Esophagus muscularis mucosa (tissue), 4 donors: Measurements from ENCODE around the gene SDF4. TPM values are rescaled to one million over a fixed set of nuclear protein-coding genes. Genes with fewer than 3 reads are reported as not detected.

Experiments used
- DNase-seq: peaks from one replicate; pipeline ENCODE4 v3.0.0-alpha.2; 2017; ENCODE audit errors: extremely low spot score
- H3K27ac ChIP-seq, 4 donors: fragments of 200-600 bp; sonication (generic); replicated peaks in 1 of 4; 1 replicate in 3 of 4; 2 replicates in 1 of 4; pipeline ENCODE4 v1.5.1; 2016 to 2019; ENCODE audit warnings: mild to moderate bottlenecking in 1 of 4
- H3K27me3 ChIP-seq, 4 donors: fragments of 200-600 bp; sonication (generic); one replicate each; pipeline versions ENCODE4 v1.5.1 to v1.6.0; 2016 to 2019
- H3K36me3 ChIP-seq, 4 donors: fragments of 200-600 bp; sonication (generic); one replicate each; pipeline ENCODE4 v1.5.1; 2016 to 2019
- H3K4me1 ChIP-seq, 4 donors: fragments of 200-600 bp; sonication (generic); one replicate each; pipeline ENCODE4 v1.5.1; 2016 to 2019
- H3K4me3 ChIP-seq, 4 donors: fragments of 200-600 bp; sonication (generic); 1 replicate in 2 of 4; 2 replicates in 2 of 4; pipeline ENCODE4 v1.5.1; 2016 to 2019; ENCODE audit warnings: mild to moderate bottlenecking in 4 of 4, moderate library complexity in 1 of 4
- H3K9me3 ChIP-seq, 4 donors: fragments of 200-600 bp; sonication (generic); 1 replicate in 3 of 4; 2 replicates in 1 of 4; pipeline ENCODE4 v1.5.1; 2016 to 2019
- EP300 ChIP-seq: sonication (generic); formaldehyde crosslinking; IDR thresholded peaks from one replicate; pipeline ENCODE4 v1.6.1; 2017; ENCODE audit warnings: antibody characterized with exemption
- POLR2A ChIP-seq: fragments of 450-650 bp; IDR thresholded peaks from one replicate; pipeline ENCODE4 v1.6.1; 2017; ENCODE audit warnings: antibody characterized with exemption, moderate library complexity, mild to moderate bottlenecking, low read depth
- POLR2AphosphoS5 ChIP-seq, 2 donors: sonication (generic); formaldehyde crosslinking; IDR thresholded peaks; one replicate each; pipeline ENCODE4 v1.6.1; 2017; ENCODE audit warnings: antibody characterized with exemption in 2 of 2
- WGBS: methylation state at CpG from one replicate; pipeline ENCODE4 v1.1.5; 2018; 5-methylcytosine and 5-hydroxymethylcytosine counted together
- intact Hi-C: fragments of 100-400 bp; cut with DNase I; formaldehyde crosslinking; loops from one replicate; pipeline ENCODE4 v1.15.1; 2023
- total RNA-seq, 4 donors: library from RNA; depleted of rRNA; stranded (reverse); fragments of >200 nt; gene quantifications; one replicate each; pipeline versions ENCODE4 v1.1.0 to v1.2.1, GENCODE V29; 2016
- TF ChIP-seq, protein P1 (sequence below), 3 experiments: fragments of 200-600 bp in 2 of 3; fragments of 450-650 bp in 1 of 3; sonication (generic) in 2 of 3; IDR thresholded peaks; one replicate each; pipeline ENCODE4 v1.5.1; 2017 to 2019; ENCODE audit warnings: antibody characterized with exemption in 3 of 3, mild to moderate bottlenecking in 2 of 3, moderate library complexity in 1 of 3

The SDF4 gene
- total RNA-seq, 4 donors from 2014 or later: 88.5 to 125 (median 107) TPM

DNA sequence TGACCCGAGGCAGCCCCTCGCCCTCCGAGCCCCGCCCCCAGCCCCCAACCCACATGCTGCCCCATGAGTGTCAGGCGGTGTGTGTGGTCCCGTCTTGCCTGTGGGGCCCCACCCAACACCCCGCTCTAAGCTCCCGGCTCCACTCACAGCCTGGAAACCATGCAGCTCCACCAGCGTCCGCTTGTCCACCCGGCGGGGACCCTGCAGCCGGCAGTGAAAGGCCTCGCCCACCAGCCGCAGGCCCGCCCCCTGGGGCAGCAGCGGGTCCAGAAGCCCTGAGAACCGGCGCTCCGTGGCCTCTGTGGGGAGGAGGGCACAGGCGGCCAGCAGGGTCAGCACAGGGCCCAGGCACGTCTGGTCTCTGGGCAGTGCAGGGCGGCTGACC, 12.0 kb upstream of the SDF4 start:
- DNase-seq: no peak
- Histone ChIP-seq H3K4me3 (peak overlapping the region in 2 of 4 donors; percentile 8 to 22), H3K9me3 (no peaks in the 10 kb centered on the region), H3K4me1 (peaks cover 3 to 28% (median 17%) of the 10 kb centered on the region in 4 donors), H3K36me3 (peaks cover 0 to 24% (median 4%) of the 10 kb centered on the region in 4 donors), H3K27ac (no peak overlapping the region), H3K27me3 (peaks cover 0 to 71% (median 20%) of the 10 kb centered on the region in 4 donors)
- TF ChIP-seq, protein P1, sequence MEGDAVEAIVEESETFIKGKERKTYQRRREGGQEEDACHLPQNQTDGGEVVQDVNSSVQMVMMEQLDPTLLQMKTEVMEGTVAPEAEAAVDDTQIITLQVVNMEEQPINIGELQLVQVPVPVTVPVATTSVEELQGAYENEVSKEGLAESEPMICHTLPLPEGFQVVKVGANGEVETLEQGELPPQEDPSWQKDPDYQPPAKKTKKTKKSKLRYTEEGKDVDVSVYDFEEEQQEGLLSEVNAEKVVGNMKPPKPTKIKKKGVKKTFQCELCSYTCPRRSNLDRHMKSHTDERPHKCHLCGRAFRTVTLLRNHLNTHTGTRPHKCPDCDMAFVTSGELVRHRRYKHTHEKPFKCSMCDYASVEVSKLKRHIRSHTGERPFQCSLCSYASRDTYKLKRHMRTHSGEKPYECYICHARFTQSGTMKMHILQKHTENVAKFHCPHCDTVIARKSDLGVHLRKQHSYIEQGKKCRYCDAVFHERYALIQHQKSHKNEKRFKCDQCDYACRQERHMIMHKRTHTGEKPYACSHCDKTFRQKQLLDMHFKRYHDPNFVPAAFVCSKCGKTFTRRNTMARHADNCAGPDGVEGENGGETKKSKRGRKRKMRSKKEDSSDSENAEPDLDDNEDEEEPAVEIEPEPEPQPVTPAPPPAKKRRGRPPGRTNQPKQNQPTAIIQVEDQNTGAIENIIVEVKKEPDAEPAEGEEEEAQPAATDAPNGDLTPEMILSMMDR (IDR thresholded peaks at IDR 0.05): no peak
- TF ChIP-seq EP300 (no peak), POLR2AphosphoS5 (IDR thresholded peaks at IDR 0.05) (no peak), POLR2A (no peak)
- WGBS: 100% methylated on average over 1 of the region's 23 CpGs
- intact Hi-C loops: no loop called here

DNA sequence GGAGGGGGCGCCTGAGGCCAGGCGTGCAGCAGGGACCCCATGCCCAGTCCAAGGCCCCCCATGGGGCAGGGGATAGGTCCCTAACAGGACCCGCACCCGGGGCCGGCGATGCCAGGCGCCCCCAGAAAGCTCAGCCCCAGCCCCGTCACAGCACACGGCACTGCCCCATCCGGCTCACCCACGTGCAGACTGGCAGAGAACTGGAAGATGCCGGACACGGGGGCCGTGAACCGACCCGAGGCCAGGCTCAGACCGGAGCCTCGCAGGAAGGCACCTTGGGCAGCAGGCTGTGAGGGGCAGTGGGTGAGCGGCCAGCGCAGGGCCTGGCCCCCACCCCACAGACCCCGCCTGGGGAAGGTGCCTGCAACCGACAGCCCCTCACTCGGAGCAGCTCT, 11.5 kb upstream of the SDF4 start:
- TF ChIP-seq POLR2A (no peak), EP300 (no peak), POLR2AphosphoS5 (IDR thresholded peaks at IDR 0.05) (no peak)
- TF ChIP-seq, protein P1 (IDR thresholded peaks at IDR 0.05): no peak
- H3K27me3 ChIP-seq: peaks cover 0 to 71% (median 24%) of the 10 kb centered on the region in 4 donors
- intact Hi-C loops: no loop called here
- H3K9me3 ChIP-seq: no peaks in the 10 kb centered on the region
- H3K27ac ChIP-seq: no peak overlapping the region
- whole genome bisulfite sequencing: 83% methylated on average over 1 of the region's 23 CpGs
- peaks cover 0 to 24% (median 4%) of the 10 kb centered on the region in 4 donors for H3K36me3 ChIP-seq
- no peak for DNase-seq
- no peak overlapping the region for H3K4me3 ChIP-seq
- H3K4me1 ChIP-seq: peaks cover 3 to 28% (median 17%) of the 10 kb centered on the region in 4 donors

DNA sequence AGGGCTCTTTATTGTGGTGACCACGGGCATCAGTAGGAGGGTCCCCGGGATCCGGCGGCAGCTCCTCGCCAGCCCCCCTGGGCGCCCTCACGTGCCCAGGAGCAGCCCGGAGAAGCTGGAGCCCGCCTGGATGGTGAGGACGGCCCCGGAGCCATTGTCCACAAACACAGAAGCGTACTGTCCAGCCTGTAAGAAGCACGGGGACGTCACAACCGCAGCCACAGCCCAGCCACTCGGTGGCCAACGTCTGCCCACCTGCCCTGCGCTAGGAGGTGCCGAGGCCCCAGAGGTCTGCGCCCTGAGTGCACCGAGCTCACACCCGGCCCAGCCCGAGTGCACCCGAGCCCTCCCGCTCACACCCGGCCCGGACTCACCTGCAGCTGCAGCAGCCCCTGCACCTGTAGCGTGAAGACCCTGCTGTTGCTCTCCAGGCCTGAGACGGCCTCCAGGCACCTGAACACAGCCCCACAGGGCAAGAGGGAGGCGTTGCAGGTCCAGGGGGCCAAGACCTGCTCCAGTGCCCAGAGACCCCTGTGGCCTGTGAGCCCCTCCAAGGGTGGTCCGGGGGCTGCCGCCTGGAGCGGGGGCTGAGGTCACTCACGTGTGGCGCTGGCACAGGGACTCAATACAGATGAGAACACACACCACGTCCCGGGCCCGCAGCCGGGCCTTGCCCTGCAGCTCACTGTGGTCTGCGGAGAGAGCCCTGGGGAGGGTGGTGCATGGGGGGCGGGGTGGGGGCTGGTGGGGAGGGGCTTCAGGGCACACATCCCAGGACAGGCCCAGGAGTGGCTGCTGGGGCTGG, 10.9 kb upstream of the SDF4 start:
- H3K9me3 ChIP-seq: no peaks in the 10 kb centered on the region
- no peak overlapping the region for H3K27ac ChIP-seq
- TF ChIP-seq, protein P1 (IDR thresholded peaks at IDR 0.05): no peak
- TF ChIP-seq POLR2AphosphoS5 (IDR thresholded peaks at IDR 0.05) (no peak), POLR2A (no peak), EP300 (no peak)
- intact Hi-C loops: no loop called here
- peaks cover 0 to 24% (median 4%) of the 10 kb centered on the region in 4 donors for H3K36me3 ChIP-seq
- H3K27me3 ChIP-seq: peaks cover 0 to 71% (median 27%) of the 10 kb centered on the region in 4 donors
- peaks cover 4 to 34% (median 20%) of the 10 kb centered on the region in 4 donors for H3K4me1 ChIP-seq
- WGBS: 90% methylated on average over 12 of the region's 41 CpGs
- no peak for DNase-seq
- no peak overlapping the region for H3K4me3 ChIP-seq

DNA sequence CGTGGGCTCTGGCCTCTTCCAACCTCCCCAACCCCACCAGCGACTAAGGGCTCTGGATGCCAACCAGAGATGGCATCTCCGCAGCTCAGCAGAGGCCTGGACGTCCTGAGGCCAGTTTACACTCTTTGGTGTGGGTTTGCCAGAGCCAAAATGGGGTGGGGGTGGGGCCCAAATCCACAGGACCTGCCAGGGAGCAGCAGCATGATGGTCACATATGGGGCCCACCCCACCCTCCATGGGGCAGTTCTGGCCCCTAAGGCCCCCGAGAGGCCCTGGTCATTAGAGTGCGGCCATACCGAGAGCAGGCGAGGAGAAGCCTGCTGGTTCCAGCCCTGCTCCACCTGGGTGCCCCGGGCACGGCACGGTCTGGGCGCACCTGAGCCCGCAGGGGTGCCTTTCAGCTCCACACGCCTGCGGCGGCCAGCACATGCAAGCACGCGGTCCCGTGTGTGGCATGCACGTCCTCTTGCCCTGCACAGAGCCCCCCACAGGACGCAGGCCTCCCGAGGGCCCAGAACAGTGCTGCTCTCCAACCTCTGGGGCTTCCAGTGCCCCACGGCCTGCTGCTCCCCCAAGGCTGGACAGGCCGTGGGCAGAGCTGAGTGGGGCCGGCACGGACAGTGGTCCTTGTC, 9.9 kb upstream of the SDF4 start:
- peaks cover 0 to 69% (median 19%) of the 10 kb centered on the region in 4 donors for H3K27me3 ChIP-seq
- H3K4me3 ChIP-seq: no peak overlapping the region
- intact Hi-C loops: no loop called here
- DNase-seq: no peak
- TF ChIP-seq POLR2A (no peak), EP300 (no peak), POLR2AphosphoS5 (IDR thresholded peaks at IDR 0.05) (no peak)
- TF ChIP-seq, protein P1 (IDR thresholded peaks at IDR 0.05): no peak
- peaks cover 0 to 24% (median 4%) of the 10 kb centered on the region in 4 donors for H3K36me3 ChIP-seq
- no peaks in the 10 kb centered on the region for H3K9me3 ChIP-seq
- peaks cover 12 to 34% (median 21%) of the 10 kb centered on the region in 4 donors for H3K4me1 ChIP-seq
- 90% methylated on average over 10 of the region's 26 CpGs for WGBS
- H3K27ac ChIP-seq: no peak overlapping the region
